Esophagus (tissue), 2 donors: ENCODE measurements around the gene NALF2. TPM values are rescaled to one million over a fixed set of nuclear protein-coding genes. Genes with fewer than 3 reads are reported as not detected.
A peak's percentile ranks its signal among the peaks of the same experiment; 100 is the strongest.

Experiments
- H3K27ac ChIP-seq, 2 donors: one replicate each; pipeline ENCODE4 v1.5.1; 2013; ENCODE audit warnings: low read depth in 2 of 2, mild to moderate bottlenecking in 2 of 2, inconsistent platforms in 1 of 2, low read length in 1 of 2, moderate library complexity in 1 of 2
- H3K27me3 ChIP-seq, 2 donors: one replicate each; pipeline ENCODE4 v1.6.1; 2013; ENCODE audit warnings: low read length in 2 of 2, control low read depth in 1 of 2, mild to moderate bottlenecking in 1 of 2; ENCODE audit not compliant: insufficient read depth in 2 of 2, control insufficient read depth in 1 of 2
- H3K36me3 ChIP-seq, 2 donors: one replicate each; pipeline ENCODE4 v1.6.1; 2013; ENCODE audit warnings: low read length in 1 of 2; ENCODE audit not compliant: control insufficient read depth in 2 of 2, insufficient read depth in 2 of 2
- H3K4me1 ChIP-seq, 2 donors: one replicate each; pipeline ENCODE4 v1.6.1; 2013; ENCODE audit warnings: low read length in 1 of 2; ENCODE audit not compliant: control insufficient read depth in 2 of 2, insufficient read depth in 2 of 2
- H3K4me3 ChIP-seq, 2 donors: one replicate each; pipeline ENCODE4 v1.5.1; 2013; ENCODE audit warnings: low read length in 2 of 2, mild to moderate bottlenecking in 2 of 2, low read depth in 1 of 2, moderate library complexity in 1 of 2
- H3K9me3 ChIP-seq, 2 donors: one replicate each; pipeline ENCODE4 v1.6.1; 2013; ENCODE audit warnings: mild to moderate bottlenecking in 2 of 2, low read depth in 1 of 2, low read length in 1 of 2, moderate library complexity in 1 of 2; ENCODE audit not compliant: control insufficient read depth in 2 of 2, insufficient read depth in 1 of 2
- WGBS, 2 donors: extraction: QIAGEN DNeasy Blood & Tissue Kit; methylation state at CpG; one replicate each; pipeline ENCODE4 v1.1.7; 2013; 5-methylcytosine and 5-hydroxymethylcytosine counted together
- polyA plus RNA-seq, 2 donors: library from polyadenylated mRNA; stranded (reverse); fragments of 200-250 nt; gene quantifications; one replicate each; pipeline ENCODE4 v1.2.3, GENCODE V29; 2013
- donor health status: healthy with polysubstance abuse.
- donor health status: Bipolar disorder and iron deficiency.

Gene NALF2
- polyA plus RNA-seq, 2 donors, result 0.06 to 0.14 TPM

DNA sequence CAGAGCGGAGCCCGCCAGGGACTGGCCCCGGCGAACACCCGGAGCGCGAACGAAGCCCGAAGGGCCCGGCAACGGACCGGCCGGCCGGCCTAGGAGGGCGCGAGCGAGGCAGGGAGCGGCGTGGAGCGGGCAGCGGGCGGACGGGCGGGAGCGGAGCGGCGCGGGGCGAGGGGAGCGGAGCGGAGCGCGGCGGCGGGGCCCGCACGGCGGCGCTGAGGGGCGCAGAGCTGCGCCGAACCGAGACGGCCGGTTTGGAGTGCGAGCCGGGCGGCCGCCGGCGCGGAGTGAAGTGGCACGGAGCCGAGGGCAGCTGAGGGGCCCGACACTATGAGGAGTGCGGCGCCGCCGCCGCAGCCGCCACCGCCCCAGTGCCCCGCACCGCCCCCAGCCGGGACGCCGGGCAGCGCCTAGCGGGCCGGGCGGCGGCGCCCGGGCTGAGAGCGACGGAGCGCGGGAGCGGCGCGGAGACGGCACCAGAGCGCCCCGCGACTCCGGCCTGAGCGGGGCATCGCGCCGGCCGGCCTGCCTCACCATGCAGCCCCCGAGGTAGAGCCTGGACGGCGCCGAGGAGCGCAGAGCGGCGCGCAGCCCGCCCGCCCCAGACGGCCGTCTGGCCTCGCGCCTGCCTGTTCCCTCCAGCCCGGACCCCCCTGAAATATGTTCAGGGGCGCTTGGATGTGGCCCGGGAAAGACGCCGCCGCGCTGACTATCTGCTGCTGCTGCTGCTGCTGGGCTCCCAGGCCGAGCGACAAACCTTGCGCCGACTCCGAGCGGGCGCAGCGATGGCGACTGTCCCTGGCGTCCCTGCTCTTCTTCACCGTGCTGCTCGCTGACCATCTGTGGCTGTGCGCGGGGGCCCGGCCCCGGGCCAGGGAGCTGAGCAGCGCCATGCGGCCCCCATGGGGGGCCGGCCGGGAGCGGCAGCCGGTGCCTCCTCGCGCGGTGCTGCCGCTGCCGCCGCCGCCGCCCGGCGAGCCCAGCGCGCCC is 793 bp downstream of the NALF2 start:
- Histone ChIP-seq H3K4me1 (no peaks in the 10 kb centered on the region), H3K27ac (no peak overlapping the region), H3K9me3 (peaks cover 0 to 5% of the 10 kb centered on the region in 2 donors), H3K27me3 (no peaks in the 10 kb centered on the region), H3K36me3 (no peaks in the 10 kb centered on the region), H3K4me3 (peak overlapping the region; percentile 43 to 44)
- 1 to 44% methylated on average over 67 to 146 of the region's 146 CpGs for WGBS, 2 donors

DNA sequence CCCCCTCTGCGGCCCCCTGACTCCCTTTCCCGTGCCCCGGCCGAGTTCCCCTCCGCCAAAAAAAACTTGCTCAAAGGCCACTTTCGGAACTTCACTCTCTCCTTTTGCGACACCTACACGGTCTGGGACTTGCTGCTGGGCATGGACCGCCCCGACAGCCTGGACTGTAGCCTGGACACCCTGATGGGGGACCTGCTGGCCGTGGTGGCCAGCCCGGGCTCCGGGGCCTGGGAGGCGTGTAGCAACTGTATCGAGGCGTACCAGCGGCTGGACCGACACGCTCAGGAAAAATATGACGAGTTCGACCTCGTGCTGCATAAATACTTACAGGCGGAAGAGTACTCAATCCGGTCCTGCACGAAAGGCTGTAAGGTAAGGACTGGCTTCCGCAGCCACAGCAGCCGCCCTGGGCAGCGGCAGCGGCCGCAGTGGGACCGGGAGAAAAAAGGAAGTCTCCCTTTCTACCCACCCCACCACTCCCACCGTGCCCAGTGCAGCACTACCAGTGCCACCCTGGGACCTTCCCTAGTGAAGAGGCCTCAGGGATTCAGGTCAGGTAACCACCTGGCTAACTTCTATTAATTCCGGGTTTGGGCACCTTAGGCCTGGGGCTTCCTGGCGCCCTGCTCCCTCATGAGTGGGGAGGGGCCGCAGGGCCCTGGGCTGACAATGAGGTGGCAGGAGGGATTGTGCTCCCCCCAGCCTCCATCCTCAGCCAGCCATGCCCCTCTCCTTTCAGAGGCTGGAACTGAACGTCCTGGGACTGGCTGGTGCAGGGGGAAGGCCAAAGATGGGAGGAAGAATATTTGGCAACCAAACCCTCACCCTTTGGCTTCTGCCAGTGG is 1.9 kb downstream of the NALF2 start:
- H3K4me3 ChIP-seq, result peak overlapping the region in 1 of 2 donors; percentile 43
- H3K36me3 ChIP-seq, result no peaks in the 10 kb centered on the region
- peaks cover 0 to 5% of the 10 kb centered on the region in 2 donors for H3K9me3 ChIP-seq
- 14 to 55% methylated on average over 31 to 36 of the region's 36 CpGs for WGBS, 2 donors
- H3K27me3 ChIP-seq, result no peaks in the 10 kb centered on the region
- no peaks in the 10 kb centered on the region for H3K4me1 ChIP-seq
- no peak overlapping the region for H3K27ac ChIP-seq

- peaks cover 0 to 5% of the 10 kb centered on the region in 2 donors for H3K9me3 ChIP-seq
- no peak overlapping the region for H3K27ac ChIP-seq
- H3K36me3 ChIP-seq, result no peaks in the 10 kb centered on the region
- H3K4me1 ChIP-seq, result no peaks in the 10 kb centered on the region
- H3K27me3 ChIP-seq, result no peaks in the 10 kb centered on the region
- WGBS, 2 donors, result 63 to 69% methylated on average over 13 to 15 of the region's 15 CpGs
- H3K4me3 ChIP-seq, result no peak overlapping the region
Measured at GRCh38 chrX:69506617-69507499, 2.7 kb downstream of the NALF2 start.

GRCh38 chrX:69507500-69507789 is 3.3 kb downstream of the NALF2 start:
- Histone ChIP-seq H3K9me3 (peaks cover 0 to 5% of the 10 kb centered on the region in 2 donors), H3K4me1 (no peaks in the 10 kb centered on the region), H3K27ac (no peak overlapping the region), H3K4me3 (no peak overlapping the region), H3K27me3 (no peaks in the 10 kb centered on the region), H3K36me3 (no peaks in the 10 kb centered on the region)
- WGBS, 2 donors, result 79 to 80% methylated on average over 7 of the region's 7 CpGs

- Histone ChIP-seq H3K4me1 (no peaks in the 10 kb centered on the region), H3K27me3 (peaks cover 0 to 6% of the 10 kb centered on the region in 2 donors), H3K9me3 (peaks cover 0 to 5% of the 10 kb centered on the region in 2 donors), H3K4me3 (no peak overlapping the region), H3K36me3 (no peaks in the 10 kb centered on the region), H3K27ac (no peak overlapping the region)
- WGBS, 2 donors, result 83 to 86% methylated on average over 5 of the region's 5 CpGs
Measured at GRCh38 chrX:69508610-69509009, 4.5 kb downstream of the NALF2 start.

DNA sequence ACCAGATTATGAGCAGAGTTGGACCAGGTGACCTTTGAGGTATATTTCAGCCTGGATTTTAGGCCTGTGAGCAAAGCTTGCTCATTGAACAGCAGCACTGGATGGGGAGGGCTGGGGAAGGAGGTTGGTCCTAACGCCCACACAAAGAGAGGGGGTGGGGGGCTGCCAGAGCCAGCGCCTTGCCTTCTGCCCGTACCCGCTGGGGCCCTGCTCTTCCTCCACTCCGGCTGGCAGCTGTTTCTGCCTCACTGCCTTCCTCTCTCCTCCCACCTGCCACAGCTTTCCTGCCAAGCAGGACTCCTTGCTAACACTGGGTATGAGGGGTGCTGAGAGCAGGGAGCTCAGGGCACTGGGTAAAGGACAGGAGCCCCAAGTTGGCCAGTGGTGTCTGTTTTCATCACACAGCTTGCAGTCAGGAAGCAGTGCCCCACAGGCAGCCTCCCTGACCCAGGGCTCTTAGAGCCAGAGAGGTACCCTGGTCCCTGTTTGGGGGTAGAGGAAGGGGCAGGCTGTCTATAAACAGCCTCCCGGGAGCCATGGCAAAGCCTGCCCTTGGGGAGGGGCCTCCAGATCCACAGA is 6.1 kb downstream of the NALF2 start:
- Histone ChIP-seq H3K4me3 (no peak overlapping the region), H3K4me1 (no peaks in the 10 kb centered on the region), H3K27ac (no peak overlapping the region), H3K9me3 (no peaks in the 10 kb centered on the region), H3K27me3 (peaks cover 0 to 6% of the 10 kb centered on the region in 2 donors), H3K36me3 (no peaks in the 10 kb centered on the region)
- WGBS, 2 donors, result 48 to 72% methylated on average over 6 of the region's 6 CpGs

DNA sequence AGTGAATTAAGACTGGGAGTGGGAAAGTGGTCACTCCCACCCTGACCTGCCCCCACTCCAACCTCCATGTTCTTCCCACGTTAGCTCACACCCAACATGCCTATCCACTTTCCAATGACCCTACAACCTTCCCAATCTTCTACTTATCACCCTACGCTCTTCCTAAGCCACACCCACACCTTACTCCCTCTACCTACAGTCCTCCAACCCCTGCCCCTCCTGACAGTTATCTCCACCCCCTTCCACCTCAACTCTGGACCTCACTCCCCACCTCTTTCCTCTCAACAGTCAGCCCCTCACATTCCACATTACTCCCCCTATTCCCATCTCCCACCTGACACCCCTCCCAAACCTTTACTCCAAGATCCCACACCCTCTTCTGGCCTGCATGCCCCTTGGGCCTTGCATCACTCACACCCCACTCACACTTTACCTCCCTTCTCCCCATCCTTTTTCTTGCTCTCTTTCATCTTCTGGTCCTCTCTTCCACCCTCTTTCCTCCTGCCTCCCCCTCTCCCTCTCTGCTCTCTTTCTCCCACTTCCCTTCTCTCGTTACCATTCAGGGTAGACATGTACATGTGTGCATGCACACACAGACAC is 6.9 kb downstream of the NALF2 start:
- peaks cover 0 to 10% of the 10 kb centered on the region in 2 donors for H3K27me3 ChIP-seq
- H3K27ac ChIP-seq, result no peak overlapping the region
- no peaks in the 10 kb centered on the region for H3K36me3 ChIP-seq
- H3K4me3 ChIP-seq, result no peak overlapping the region
- H3K9me3 ChIP-seq, result no peaks in the 10 kb centered on the region
- H3K4me1 ChIP-seq, result no peaks in the 10 kb centered on the region
- 72 to 78% methylated on average over 3 of the region's 3 CpGs for WGBS, 2 donors

GRCh38 chrX:69522052-69522451 is 17.9 kb downstream of the NALF2 start:
- Histone ChIP-seq H3K27ac (no peak overlapping the region), H3K4me3 (no peak overlapping the region), H3K4me1 (no peaks in the 10 kb centered on the region), H3K27me3 (no peaks in the 10 kb centered on the region), H3K36me3 (no peaks in the 10 kb centered on the region), H3K9me3 (no peaks in the 10 kb centered on the region)
